ENCODE results near the gene ACAD9. TPM values are rescaled to one million over a fixed set of nuclear protein-coding genes. Genes with fewer than 3 reads are reported as not detected.
A peak's percentile ranks its signal among the peaks of the same experiment; 100 is the strongest.

ACAD9 gene
- total RNA-seq, 1 donor from 2014 or later: 57.3 TPM

DNA sequence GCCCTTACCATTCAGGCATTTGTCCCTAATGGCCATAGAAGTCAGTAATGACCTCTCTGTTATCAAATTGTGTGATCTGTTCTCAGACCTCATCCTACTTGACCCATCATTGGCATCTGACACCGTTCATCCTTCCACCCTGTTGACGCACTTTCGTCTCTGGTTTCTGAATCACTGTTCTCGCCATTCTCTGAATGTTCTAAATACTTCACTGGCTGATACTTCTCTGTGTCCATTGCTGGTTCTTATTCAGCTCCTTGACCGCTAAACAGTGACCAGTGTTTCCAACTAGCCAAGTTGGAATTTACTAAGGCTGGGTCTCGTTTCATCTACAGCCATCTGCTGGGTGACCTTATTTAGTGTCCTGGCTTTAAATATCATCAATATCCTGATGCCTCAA, 2.2 kb downstream of the ACAD9 start:
- Mint-ChIP-seq H3K27ac (peak overlapping the region; percentile 2), H3K4me3 (peak overlapping the region; percentile 17), H3K9me3 (no peaks in the 10 kb centered on the region), H3K4me1 (peaks cover 52% of the 10 kb centered on the region), H3K36me3 (ENCODE audit: low read depth) (peaks cover 44% of the 10 kb centered on the region), H3K27me3 (no peaks in the 10 kb centered on the region)
- ATAC-seq (ENCODE audit: low read depth): no peak
- CTCF ChIA-PET: no interaction called here
- POLR2A ChIA-PET: no interaction called here
- intact Hi-C loops (cut with micrococcal nuclease): no loop called here
- TF ChIP-seq, protein P1, sequence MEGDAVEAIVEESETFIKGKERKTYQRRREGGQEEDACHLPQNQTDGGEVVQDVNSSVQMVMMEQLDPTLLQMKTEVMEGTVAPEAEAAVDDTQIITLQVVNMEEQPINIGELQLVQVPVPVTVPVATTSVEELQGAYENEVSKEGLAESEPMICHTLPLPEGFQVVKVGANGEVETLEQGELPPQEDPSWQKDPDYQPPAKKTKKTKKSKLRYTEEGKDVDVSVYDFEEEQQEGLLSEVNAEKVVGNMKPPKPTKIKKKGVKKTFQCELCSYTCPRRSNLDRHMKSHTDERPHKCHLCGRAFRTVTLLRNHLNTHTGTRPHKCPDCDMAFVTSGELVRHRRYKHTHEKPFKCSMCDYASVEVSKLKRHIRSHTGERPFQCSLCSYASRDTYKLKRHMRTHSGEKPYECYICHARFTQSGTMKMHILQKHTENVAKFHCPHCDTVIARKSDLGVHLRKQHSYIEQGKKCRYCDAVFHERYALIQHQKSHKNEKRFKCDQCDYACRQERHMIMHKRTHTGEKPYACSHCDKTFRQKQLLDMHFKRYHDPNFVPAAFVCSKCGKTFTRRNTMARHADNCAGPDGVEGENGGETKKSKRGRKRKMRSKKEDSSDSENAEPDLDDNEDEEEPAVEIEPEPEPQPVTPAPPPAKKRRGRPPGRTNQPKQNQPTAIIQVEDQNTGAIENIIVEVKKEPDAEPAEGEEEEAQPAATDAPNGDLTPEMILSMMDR (IDR thresholded peaks at IDR 0.05): no peak
- no peak for DNase-seq

DNA sequence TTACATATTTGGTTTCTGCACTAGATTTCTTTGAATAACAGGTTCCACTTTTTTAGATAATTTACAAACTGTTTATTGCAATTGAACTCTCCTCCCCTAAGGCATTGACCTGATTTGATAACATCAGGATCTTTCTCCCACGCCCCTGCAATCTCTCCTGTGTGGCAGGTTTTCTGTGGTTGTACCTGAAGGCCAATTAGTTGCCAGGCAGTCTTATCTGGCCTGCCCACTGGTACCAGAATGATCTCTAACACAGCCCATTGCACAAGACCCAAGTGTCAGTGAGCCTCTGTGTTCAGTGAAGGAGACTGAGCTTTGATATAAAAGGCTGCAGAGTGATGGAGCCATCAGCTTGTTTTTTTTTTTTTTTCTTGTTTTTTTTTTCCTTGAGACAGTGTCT, 3.3 kb downstream of the ACAD9 start:
- Mint-ChIP-seq H3K9me3 (no peaks in the 10 kb centered on the region), H3K27ac (no peak overlapping the region), H3K4me3 (no peak overlapping the region), H3K27me3 (no peaks in the 10 kb centered on the region), H3K4me1 (peaks cover 48% of the 10 kb centered on the region), H3K36me3 (ENCODE audit: low read depth) (peaks cover 50% of the 10 kb centered on the region)
- TF ChIP-seq, protein P1 (IDR thresholded peaks at IDR 0.05): no peak
- no peak for ATAC-seq (ENCODE audit: low read depth)
- intact Hi-C loops (cut with micrococcal nuclease): no loop called here
- ChIA-PET CTCF (no interaction called here), POLR2A (interaction anchor here (0.7 kb wide), 1 partner anchor 557 kb away, joined by 3 read pairs; the partner anchor contains the start of genes IFT122 and MBD4)
- no peak for DNase-seq

DNA sequence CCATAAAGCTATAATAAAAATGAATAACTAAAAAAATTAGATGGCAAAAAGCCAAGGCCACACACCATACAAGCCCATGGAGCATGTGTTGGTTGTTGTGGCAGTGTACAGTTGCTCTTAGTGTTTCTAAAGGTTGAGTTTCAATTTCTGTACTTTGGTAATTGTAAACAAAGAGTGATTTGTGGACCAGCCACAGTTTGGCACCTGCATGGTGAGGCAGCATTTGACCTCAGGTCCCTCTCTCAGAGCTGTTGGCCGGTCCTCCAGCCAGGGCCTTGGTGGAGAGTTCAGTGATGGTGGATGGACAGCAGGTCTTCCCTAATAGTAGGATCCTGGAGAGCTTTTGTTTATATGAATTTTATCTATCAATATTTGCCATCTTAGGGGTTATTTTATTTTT, 5.6 kb downstream of the ACAD9 start:
- TF ChIP-seq, protein P1 (IDR thresholded peaks at IDR 0.05): no peak
- ChIA-PET POLR2A (no interaction called here), CTCF (no interaction called here)
- Mint-ChIP-seq H3K4me3 (no peak overlapping the region), H3K27ac (no peak overlapping the region), H3K27me3 (no peaks in the 10 kb centered on the region), H3K4me1 (peaks cover 26% of the 10 kb centered on the region), H3K36me3 (ENCODE audit: low read depth) (peaks cover 46% of the 10 kb centered on the region), H3K9me3 (no peaks in the 10 kb centered on the region)
- DNase-seq (no peak), ATAC-seq (ENCODE audit: low read depth) (no peak)
- intact Hi-C loops (cut with micrococcal nuclease): no loop called here

DNA sequence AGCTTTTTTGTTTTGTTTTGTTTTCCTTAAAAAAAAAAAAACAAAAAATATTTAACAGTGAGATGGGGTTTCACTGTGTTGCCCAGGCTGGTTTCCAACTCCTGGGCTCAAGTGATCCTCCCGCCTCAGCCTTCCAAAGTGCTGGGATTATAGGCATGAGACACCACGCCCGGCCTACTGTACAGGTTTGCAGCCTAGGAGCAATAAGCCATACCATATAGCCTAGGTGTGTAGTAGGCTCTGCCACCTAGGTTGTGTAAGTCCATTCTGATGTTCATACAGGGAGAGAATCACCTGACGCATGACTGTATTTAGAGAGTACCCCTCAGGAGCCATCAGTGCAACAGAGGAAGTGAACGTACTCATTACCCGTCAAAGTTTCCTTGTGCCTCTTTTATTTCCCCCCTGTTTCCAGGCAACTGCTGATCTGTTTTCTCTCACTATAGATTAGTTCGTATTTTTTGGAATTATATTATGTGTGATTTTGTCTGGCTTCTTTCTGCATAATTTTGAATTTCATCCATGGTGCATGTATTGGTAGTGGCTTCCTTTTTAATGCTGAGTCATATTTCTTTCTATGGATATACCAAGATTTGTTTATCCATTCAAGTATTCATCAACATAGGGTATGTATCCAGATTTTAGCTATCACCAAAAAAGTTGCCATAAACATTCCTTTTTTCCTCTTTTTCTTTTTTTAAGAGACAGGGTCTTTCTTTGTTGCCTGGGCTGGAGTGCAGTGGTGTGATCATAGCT, 9.9 kb downstream of the ACAD9 start:
- ChIA-PET CTCF (interaction anchor here (0.5 kb wide), 1 partner anchor 154 kb away, joined by 3 read pairs; no protein-coding TSS in a partner anchor), POLR2A (interaction anchor here (2.2 kb wide), 1 partner anchor 10 kb away, joined by 10 read pairs; the partner anchor contains the start of gene ACAD9)
- Mint-ChIP-seq H3K4me1 (no peaks in the 10 kb centered on the region), H3K36me3 (ENCODE audit: low read depth) (peaks cover 47% of the 10 kb centered on the region), H3K27me3 (no peaks in the 10 kb centered on the region), H3K27ac (no peak overlapping the region), H3K9me3 (no peaks in the 10 kb centered on the region), H3K4me3 (no peak overlapping the region)
- DNase-seq: no peak
- TF ChIP-seq, protein P1 (IDR thresholded peaks at IDR 0.05): no peak
- no peak for ATAC-seq (ENCODE audit: low read depth)
- intact Hi-C loops (cut with micrococcal nuclease): no loop called here

DNA sequence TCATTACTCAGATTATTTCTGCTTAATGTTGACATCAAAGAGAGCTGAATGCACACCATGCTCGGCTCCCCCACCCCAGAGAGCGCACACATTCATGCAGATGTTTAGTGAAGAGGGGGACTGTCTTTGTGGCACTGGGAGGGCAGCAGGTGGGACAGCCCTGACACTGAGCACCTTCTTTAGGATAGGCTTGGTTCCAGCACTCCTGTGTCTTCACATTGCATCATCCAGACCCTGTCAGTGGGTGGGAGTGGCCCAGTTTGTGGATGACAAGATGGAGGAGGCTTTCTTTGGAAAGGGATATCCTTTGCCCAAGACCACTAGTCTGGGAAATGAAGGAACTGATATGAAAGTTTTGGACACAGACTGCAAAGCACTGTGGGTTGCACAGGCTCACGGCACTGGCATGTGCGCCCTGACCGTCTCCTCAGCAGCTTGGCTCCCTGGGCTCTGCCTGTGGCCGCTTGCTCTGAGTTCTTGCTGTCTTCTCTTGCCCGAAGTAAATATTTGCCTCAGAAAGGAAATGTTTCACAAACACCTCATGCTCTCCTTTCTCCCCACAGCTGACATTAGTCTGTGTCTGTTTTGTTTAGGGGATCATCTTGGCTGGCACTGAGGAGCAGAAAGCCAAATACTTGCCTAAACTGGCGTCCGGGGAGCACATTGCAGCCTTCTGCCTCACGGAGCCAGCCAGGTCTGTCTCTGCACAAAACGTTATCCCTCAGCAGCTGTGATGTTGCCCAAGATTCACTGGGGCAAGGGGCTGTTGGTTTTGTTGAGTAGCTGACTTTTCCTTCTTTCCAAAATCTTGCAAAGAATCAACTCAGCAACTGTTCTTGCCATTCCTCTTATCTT, 16.6 kb downstream of the ACAD9 start:
- H3K36me3 Mint-ChIP-seq (ENCODE audit: low read depth): peaks cover 89% of the 10 kb centered on the region
- intact Hi-C loops (cut with micrococcal nuclease): no loop called here
- ChIA-PET POLR2A (no interaction called here), CTCF (no interaction called here)
- TF ChIP-seq, protein P1 (IDR thresholded peaks at IDR 0.05): no peak
- no peak for ATAC-seq (ENCODE audit: low read depth)
- no peak overlapping the region for H3K4me3 Mint-ChIP-seq
- no peak for DNase-seq
- no peaks in the 10 kb centered on the region for H3K9me3 Mint-ChIP-seq
- H3K4me1 Mint-ChIP-seq: no peaks in the 10 kb centered on the region
- H3K27me3 Mint-ChIP-seq: no peaks in the 10 kb centered on the region
- H3K27ac Mint-ChIP-seq: no peak overlapping the region
